ENCODE results near the gene TLE1.

- no peak for TF ChIP-seq CTCF (conservative IDR thresholded peaks at IDR 0.05; ENCODE audit: low read depth, low read length)
- no peak for TF ChIP-seq POLR2A (IDR thresholded peaks at IDR 0.05; ENCODE audit: low read depth, low read length)
- no peak for TF ChIP-seq SMC3 (IDR thresholded peaks at IDR 0.05; ENCODE audit: low read depth, low read length)
- no peak for TF ChIP-seq RAD21 (IDR thresholded peaks at IDR 0.05; ENCODE audit: low read length)
- TF ChIP-seq FOS (IDR thresholded peaks at IDR 0.05; ENCODE audit: low read depth, low read length), result no peak
- no peak for TF ChIP-seq ELK1 (IDR thresholded peaks at IDR 0.05; ENCODE audit: borderline replicate concordance, low read depth, low read length)
- TF ChIP-seq NFE2L2 (IDR thresholded peaks at IDR 0.05; ENCODE audit: low read depth, low read length), result no peak
- TF ChIP-seq MXI1 (IDR thresholded peaks at IDR 0.05; ENCODE audit: borderline replicate concordance, low read depth, low read length), result no peak
- no peak for TF ChIP-seq MAFK (IDR thresholded peaks at IDR 0.05; ENCODE audit: low read depth, low read length)
- TF ChIP-seq CEBPB (IDR thresholded peaks at IDR 0.05; ENCODE audit: low read depth, low read length), result no peak
- TF ChIP-seq CHD1 (IDR thresholded peaks at IDR 0.05; ENCODE audit: low read depth, low read length), result no peak
Measured at GRCh38 chr9:81627481-81627880, 61.9 kb downstream of the TLE1 start.

All from IMR-90 (cell line).